Kidney (tissue), 14 donors: ENCODE data around the gene PRDM16. TPM values are rescaled to one million over a fixed set of nuclear protein-coding genes. Genes with fewer than 3 reads are reported as not detected.

Experiments
- DNase-seq, 5 donors: peaks; one replicate each; pipeline ENCODE4 v3.0.0-alpha.2; 2013 to 2020
- FAIRE-seq: peaks from 2 replicates; lab custom pipeline; 2012; peaks lifted over from hg19 to GRCh38; lab: Jason Lieb, UNC
- H3K27ac ChIP-seq, 2 donors: one replicate each; pipeline ENCODE4 v1.7.0; 2013; ENCODE audit warnings: low read depth in 2 of 2, low read length in 2 of 2, inconsistent platforms in 1 of 2
- H3K27me3 ChIP-seq: one replicate; pipeline ENCODE4 v1.7.1; 2013; ENCODE audit warnings: low read length, inconsistent platforms; ENCODE audit not compliant: control insufficient read depth, insufficient read depth
- H3K36me3 ChIP-seq, 3 donors: one replicate each; pipeline versions ENCODE4 v1.7.0 to v1.7.1; 2013; ENCODE audit warnings: low read length in 3 of 3, control low read depth in 1 of 3, inconsistent platforms in 1 of 3; ENCODE audit not compliant: insufficient read depth in 3 of 3, control insufficient read depth in 2 of 3
- H3K4me1 ChIP-seq, 3 donors: one replicate each; pipeline versions ENCODE4 v1.7.0 to v1.7.1; 2013; ENCODE audit warnings: low read length in 3 of 3, inconsistent platforms in 1 of 3, low read depth in 1 of 3; ENCODE audit not compliant: control insufficient read depth in 2 of 3, insufficient read depth in 2 of 3
- H3K4me3 ChIP-seq, 3 donors: one replicate each; pipeline versions ENCODE4 v1.7.0 to v1.8.1; 2013; ENCODE audit warnings: low read length in 3 of 3, control low read depth in 1 of 3, inconsistent platforms in 1 of 3
- H3K9ac ChIP-seq, 3 donors: one replicate each; pipeline versions ENCODE4 v1.7.0 to v1.7.1; 2013; ENCODE audit warnings: low read length in 3 of 3, control low read depth in 1 of 3, inconsistent platforms in 1 of 3
- H3K9me3 ChIP-seq, 3 donors: one replicate each; pipeline versions ENCODE4 v1.7.0 to v1.7.1; 2013; ENCODE audit warnings: low read length in 3 of 3, control low read depth in 1 of 3, inconsistent platforms in 1 of 3; ENCODE audit not compliant: control insufficient read depth in 2 of 3, insufficient read depth in 1 of 3
- CTCF ChIP-seq: IDR thresholded peaks from 3 replicates; pipeline ENCODE4 v1.5.1; 2012; ENCODE audit warnings: mild to moderate bottlenecking, moderate library complexity, borderline replicate concordance; ENCODE audit not compliant: insufficient read depth; ENCODE audit errors: extremely low read depth
- intact Hi-C: fragments of 100-400 bp; cut with DNase I; formaldehyde crosslinking; loops from one replicate; pipeline ENCODE4 v1.11.1; 2022
- polyA plus RNA-seq: library from polyadenylated mRNA; stranded (reverse); fragments of 350-450 nt; fragmentation: Illumina TruSeq; extraction: RNeasy Lipid Tissue Mini Kit (QIAGEN cat#74804); gene quantifications from one replicate; pipeline ENCODE4 v1.2.3, GENCODE V29; 2014; ENCODE audit warnings: low read depth, low replicate concordance; ENCODE audit not compliant: insufficient read depth
- total RNA-seq: library from RNA; stranded (reverse); fragmentation: NEBNext Ultra II Directional; extraction: Animal tissue kit (Norgen Biotek cat#: 25700); gene quantifications from one replicate; pipeline ENCODE4 v1.2.1, GENCODE V29; 2021
- donor health status: control.
- donor health status: control.
- donor health status: control.
- donor health status: control.
- donor health status: control.
- donor health status: DM: yes; HTN: yes; CAD: no.
- donor health status: Normal renal cell carcinoma (clear cell type).

The PRDM16 gene
- total and polyA plus RNA-seq, 2 donors from 2014 or later: 3.0 to 21.9 TPM

- FAIRE-seq: no peak
- TF ChIP-seq CTCF: no peak
- intact Hi-C loops: no loop called here
Observed at GRCh38 chr1:3061566-3061965, 7.4 kb upstream of the PRDM16 start.

GRCh38 chr1:3061981-3062615 lies 6.9 kb upstream of the PRDM16 start:
- no peak for FAIRE-seq
- H3K36me3 ChIP-seq: no peaks in the 10 kb centered on the region
- no peak overlapping the region for H3K9ac ChIP-seq
- H3K27ac ChIP-seq: peak overlapping the region; percentile 57 to 73
- H3K4me3 ChIP-seq: no peak overlapping the region
- intact Hi-C loops: no loop called here
- TF ChIP-seq CTCF: no peak
- DNase-seq: peak in 4 of 5 donors; percentile 56 to 82 (median 69)
- no peaks in the 10 kb centered on the region for H3K9me3 ChIP-seq
- H3K4me1 ChIP-seq: peaks cover 0 to 3% (median 0%) of the 10 kb centered on the region in 3 donors
- H3K27me3 ChIP-seq: peaks cover 26% of the 10 kb centered on the region

More at GRCh38 chr1:3061566-3061965, 7.4 kb upstream of the PRDM16 start:
- peak in 2 of 5 donors; percentile 10 to 51 for DNase-seq
- Histone ChIP-seq H3K4me3 (no peak overlapping the region), H3K9ac (no peak overlapping the region), H3K4me1 (peaks cover 0 to 3% (median 0%) of the 10 kb centered on the region in 3 donors), H3K9me3 (no peaks in the 10 kb centered on the region), H3K36me3 (no peaks in the 10 kb centered on the region), H3K27me3 (peaks cover 26% of the 10 kb centered on the region), H3K27ac (peak overlapping the region in 1 of 2 donors; percentile 54)

- TF ChIP-seq CTCF: no peak
- Histone ChIP-seq H3K9ac (no peak overlapping the region), H3K4me1 (peaks cover 0 to 3% (median 0%) of the 10 kb centered on the region in 3 donors), H3K36me3 (no peaks in the 10 kb centered on the region), H3K9me3 (no peaks in the 10 kb centered on the region), H3K27ac (peak overlapping the region; percentile 57 to 73), H3K4me3 (no peak overlapping the region), H3K27me3 (peaks cover 26% of the 10 kb centered on the region)
- peak in 4 of 5 donors; percentile 29 to 79 (median 43) for DNase-seq
- intact Hi-C loops: no loop called here
- no peak for FAIRE-seq
Observed at GRCh38 chr1:3062616-3063378, 6.2 kb upstream of the PRDM16 start.
